ENCODE data around the gene MAP4K4.

MAP4K4 gene

DNA sequence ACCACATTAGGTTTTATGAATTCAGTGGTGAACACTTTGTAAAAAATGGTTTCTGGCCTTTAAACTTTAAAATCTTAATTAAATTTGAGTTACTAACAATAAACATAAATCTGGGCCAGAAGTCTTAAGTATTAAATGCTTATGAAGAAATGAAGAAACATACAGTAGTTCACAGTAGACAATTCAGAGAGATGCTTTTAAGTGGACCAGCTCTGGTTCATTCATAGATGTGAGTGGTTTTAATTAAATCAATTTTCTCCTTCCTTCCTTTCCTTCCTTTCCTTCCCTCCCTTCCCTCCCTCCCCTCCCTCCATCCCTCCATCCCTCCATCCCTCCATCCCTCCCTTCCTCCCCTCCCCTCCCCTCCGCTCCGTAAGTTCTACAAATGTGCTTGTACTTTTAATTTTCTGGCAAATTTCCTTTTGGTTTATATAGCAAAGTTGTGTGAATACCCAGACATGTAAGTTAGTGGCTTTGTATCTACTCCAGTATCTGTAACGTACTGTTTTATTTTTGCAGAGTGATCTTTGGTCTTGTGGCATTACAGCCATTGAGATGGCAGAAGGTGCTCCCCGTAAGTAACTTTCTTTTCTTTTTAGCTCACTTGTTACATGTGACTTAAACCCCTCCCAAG is 136.5 kb downstream of the MAP4K4 start:
- no peak for DNase-seq (ENCODE audit: low read depth in 2 of 2)

DNA sequence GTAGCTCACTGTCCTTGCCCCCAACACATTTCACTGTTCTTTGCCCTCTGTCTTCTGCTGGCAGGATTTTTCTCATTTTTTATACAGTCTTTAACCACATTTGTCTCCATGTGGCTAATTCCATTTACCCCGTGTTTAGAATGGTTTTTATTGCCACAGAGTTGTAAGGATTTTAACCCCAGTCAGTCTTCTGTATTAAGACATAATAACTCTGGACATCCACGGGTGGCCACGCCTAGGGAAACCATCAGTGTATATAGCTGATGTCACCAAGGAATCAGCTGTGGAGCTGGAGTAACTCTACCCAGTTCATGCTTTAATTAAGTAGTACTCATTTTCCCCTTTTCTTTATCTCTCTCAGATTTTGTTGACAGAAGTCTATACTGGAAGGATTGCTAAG is 139.8 kb downstream of the MAP4K4 start:
- no peak for DNase-seq (ENCODE audit: low read depth in 2 of 2)

DNA sequence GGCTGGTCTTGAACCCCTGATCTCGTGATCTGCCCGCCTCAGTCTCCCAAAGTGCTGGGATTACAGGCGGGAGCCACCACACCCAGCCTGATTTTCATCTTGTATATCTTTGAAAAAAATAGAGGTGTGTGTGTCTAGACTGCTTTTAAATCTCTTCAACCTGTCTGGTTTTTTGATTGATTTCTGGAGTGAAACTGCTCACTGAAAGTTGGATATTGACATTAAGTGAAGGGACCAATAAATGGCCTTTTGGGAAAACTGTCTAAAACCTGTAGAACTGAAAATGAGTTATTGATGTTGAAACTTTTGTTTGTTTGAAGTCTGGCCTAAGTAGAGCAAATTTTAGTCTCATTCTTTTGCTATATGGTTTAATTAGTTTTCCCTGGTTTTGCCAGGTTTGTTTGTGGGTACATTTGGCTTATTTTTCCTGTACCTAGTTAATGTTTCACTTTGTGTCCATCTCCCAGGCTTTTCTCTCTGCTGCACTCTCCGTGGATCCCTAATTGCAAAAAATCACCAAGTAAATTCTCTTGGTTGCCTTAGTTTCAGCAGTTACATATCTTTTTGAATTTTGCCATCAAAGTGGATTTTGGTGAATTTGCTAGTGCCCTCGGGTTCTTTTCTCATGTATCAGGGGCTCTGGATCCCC is 144.3 kb downstream of the MAP4K4 start:
- no peak for DNase-seq (ENCODE audit: low read depth in 2 of 2)

DNA sequence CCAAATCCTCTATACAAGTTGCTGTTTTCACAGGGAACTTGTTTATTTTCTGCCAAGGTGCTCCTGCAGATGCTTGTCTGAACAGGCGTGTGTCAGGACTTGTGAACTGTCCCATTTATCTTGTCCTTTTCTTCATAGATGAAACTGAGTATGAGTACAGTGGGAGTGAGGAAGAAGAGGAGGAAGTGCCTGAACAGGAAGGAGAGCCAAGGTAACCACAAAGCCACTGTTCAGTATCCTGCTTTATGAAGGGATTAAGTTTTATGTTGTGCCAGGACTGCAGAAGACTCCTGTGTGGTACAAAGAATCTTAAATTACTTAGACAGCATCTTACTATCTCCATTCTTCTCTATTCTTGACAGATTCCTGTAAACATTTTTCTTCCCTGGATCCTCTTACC is 145.0 kb downstream of the MAP4K4 start:
- DNase-seq (ENCODE audit: low read depth in 2 of 2) = no peak

DNA sequence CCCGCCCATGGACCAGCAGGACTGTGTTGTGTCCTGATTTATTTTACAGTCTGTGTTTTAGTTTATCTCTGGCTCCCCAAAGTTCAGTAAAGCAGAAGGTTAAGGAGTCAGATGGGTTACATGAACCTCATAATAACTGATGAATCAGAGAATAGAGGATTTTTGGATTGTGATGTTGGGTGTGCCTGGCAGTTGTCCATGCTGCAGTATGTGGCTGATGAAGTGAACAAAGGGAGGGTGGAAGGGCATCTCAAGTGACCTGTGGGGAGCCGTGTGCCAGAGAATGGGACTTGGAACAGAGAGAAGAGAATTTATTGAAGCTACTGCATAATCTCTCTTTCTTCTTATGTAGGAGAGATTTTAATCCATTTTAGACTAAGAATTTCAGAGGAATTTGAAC is 145.5 kb downstream of the MAP4K4 start:
- DNase-seq (ENCODE audit: low read depth in 2 of 2) = no peak

DNA sequence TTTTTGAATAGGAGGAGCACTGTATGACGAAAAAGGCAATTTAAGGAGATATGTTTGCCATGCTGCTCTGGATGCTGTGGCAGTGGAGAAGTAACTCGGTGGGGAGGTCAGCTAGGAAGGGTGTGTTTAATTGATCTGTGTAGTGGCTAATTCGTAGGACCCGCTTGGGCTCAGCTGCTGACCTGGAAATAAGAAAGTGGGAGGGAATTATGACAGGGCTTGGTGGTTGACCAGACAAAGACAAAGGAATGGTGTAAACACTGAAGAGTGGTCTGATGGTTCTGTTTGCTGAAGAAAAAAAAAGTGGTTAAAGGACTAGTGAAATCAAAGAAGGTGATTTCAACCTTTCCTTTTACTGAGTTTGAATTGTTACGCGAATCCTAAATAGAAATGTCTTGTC is 146.0 kb downstream of the MAP4K4 start:
- no peak for DNase-seq (ENCODE audit: low read depth in 2 of 2)

DNA sequence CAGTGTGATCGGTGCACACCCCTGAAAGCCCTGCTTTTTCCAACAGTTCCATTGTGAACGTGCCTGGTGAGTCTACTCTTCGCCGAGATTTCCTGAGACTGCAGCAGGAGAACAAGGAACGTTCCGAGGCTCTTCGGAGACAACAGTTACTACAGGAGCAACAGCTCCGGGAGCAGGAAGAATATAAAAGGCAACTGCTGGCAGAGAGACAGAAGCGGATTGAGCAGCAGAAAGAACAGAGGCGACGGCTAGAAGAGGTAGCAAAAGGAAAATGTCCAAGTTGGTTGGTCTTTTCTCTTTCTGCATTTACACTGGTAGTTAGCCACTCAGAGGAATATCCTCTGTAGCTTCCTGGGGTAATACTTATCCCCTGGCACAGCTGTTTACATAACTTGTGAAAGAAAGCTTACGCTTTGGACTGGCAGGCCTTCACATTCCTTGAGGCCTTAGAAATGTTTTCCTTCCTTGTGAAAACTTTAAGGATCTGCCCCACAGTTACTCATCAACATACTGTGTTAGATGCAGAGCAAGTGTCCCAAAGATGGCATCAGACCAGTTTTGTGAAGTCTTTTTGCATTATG is 146.6 kb downstream of the MAP4K4 start:
- DNase-seq (ENCODE audit: low read depth in 2 of 2) = no peak

DNA sequence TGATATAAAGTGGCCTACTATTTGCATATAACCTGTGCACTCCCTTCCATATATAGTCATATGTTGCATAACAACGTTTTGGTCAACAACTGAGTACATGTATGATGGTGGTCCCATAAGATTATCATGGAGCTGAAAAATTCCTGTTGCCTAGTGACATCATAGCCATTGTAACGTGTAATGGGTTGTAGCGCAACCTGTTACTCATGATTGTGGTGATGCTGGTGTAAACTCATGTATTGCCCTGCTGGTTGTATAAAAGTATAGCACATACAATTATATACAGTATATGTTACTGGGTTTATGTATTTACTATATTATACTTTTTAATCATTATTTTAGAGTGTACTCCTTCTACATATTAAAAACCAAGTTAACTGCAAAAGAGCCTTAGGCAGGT is 149.5 kb downstream of the MAP4K4 start:
- DNase-seq (ENCODE audit: low read depth in 2 of 2) = no peak

DNA sequence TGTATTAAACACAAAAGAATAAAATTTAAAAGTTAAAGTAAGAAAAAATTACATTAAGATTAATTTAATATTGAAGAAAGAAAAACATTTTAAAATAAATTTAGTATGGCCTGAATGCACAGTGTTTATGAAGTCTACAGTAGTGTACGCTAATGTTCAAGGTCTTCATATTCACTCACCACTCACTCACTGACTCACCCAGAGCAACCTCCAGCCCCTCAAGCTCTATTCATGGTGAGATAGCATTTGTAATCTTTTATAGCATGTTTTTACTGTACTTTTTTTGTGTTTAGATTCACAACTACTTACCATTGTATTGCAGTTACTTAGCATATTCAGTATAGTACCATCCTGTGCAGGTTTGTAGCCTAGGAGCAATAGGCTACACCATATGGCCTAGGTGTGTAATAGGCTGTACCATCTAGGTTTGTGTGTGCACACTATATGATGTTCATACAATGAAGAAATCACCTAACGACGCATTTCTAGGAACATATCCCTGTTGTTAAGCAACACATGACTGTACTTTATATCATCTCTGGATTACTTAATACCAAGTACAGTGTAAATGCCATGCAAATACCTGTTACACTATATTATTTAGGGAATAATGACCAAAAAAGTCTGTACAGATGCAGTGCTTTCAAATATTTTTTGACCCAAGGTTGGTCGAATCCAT is 150.3 kb downstream of the MAP4K4 start:
- no peak for DNase-seq (ENCODE audit: low read depth in 2 of 2)

DNA sequence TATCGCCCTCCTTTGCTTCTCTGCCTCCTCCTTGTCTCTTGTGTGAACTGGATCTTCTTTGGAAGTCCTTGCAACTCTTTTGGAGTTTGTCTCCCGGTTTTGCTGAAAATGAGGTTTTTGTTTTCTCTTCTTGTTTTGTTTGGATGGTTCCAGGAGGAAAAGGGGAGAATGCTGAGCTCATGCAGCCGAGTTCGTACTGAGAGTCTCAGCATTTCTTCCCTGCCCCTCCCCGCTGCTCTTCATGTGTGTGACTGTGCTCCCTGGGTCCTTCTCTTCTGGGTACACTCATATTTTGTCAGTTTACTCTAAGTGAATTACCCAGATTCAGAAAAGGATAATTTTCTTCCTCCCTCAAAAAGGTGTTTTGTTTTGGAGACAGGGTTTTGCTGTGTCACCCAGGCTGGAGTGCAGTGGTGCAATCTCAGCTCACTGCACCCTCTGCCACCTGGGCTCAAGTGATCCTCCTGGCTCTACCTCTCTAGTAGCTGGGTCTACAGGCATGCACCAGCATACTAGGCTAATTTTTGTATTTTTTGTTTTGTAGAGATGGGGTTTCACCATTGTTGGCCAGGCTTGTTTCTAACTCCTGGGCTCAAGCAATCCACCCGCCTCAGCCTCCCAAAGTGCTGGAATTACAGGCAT is 151.4 kb downstream of the MAP4K4 start:
- no peak for DNase-seq (ENCODE audit: low read depth in 2 of 2)

DNA sequence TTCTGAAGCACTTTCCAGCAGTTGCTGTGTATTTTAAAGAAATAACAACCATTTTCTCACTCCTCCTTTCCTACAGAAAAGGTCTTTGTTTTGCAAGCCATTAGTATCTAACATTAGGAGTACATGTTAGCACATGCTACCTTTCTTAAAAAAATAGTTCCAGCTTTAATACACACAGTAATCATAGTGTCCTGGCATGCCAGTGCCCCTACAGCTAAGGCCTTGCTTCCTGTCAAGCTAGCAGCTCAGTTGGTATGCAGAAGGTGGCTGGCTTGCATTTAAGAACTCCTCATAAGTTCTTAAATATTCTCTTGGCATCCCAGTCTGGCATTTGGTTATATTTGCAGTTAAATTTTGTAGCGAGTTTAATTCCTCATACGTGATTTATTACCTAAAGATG is 152.9 kb downstream of the MAP4K4 start:
- DNase-seq (ENCODE audit: low read depth in 2 of 2) = no peak

DNA sequence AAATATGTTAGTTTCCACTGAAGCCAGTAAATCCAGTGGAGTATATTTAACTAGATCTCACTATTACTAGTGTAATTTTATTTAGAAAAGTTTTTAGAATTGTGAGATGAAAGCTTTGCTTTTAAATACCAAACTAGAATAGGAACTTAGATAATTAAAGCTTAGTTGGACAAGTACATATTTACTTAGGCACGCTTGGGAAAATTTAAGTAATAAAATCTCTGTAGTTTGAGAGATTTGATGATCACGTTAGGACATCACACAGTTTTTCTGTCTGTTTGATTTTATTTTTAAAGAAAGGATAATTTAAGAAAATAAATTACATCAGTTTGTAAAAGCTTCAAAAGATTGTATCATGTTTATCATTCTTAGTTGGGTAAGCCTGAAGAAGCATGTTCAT is 153.5 kb downstream of the MAP4K4 start:
- no peak for DNase-seq (ENCODE audit: low read depth in 2 of 2)

DNA sequence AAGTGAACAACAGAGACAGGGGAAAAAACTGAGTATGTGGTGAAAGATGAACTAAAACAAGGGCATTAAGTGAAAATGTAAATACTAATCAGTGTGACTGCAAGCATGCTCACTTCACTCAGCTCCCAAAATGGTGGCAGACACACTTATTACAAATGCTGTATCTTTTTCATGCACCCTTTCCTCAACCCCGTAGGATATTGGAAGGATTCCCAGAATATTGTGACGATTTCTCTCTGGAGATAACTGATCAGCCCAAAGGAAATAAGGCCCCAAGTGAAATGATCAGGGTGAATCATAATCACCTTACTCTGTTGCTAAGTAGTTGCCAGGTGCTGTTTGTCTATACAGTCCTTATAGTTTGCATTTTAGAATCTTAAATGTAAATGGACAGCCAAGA is 155.3 kb downstream of the MAP4K4 start:
- no peak for DNase-seq (ENCODE audit: low read depth in 2 of 2)

DNA sequence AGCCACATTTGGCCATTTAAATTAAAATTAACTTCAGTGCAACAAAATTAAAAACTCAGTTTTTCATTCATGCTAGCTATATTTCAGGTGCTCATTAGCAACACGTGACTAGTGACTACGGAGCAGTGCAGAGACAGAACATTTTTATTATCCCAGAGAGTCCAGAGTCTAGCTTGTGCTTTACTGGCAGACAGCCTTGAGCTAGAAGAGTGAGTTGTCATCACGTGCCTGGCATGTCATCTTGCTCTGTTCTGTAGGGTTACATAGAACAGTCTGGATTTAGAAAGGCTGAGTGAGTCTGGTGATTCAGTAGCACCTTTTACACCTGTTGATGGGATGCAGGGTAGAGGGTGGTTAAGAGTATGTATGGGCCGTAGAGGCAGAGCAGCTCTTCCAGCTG is 157.4 kb downstream of the MAP4K4 start:
- no peak for DNase-seq (ENCODE audit: low read depth in 2 of 2)

DNA sequence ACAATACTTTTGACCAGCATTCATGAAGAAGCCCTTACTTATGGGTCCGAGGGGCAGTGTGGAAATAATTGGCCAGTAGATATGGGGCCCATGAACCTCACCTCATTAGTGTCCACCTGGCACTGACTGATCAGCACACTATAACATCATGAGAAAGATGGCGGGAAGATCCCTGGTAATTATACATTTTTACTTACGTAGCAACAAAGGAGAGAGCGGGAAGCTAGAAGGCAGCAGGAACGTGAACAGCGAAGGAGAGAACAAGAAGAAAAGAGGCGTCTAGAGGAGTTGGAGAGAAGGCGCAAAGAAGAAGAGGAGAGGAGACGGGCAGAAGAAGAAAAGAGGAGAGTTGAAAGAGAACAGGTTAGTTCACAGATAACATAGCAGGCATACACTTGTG is 158.3 kb downstream of the MAP4K4 start:
- DNase-seq (ENCODE audit: low read depth in 2 of 2) = no peak

DNA sequence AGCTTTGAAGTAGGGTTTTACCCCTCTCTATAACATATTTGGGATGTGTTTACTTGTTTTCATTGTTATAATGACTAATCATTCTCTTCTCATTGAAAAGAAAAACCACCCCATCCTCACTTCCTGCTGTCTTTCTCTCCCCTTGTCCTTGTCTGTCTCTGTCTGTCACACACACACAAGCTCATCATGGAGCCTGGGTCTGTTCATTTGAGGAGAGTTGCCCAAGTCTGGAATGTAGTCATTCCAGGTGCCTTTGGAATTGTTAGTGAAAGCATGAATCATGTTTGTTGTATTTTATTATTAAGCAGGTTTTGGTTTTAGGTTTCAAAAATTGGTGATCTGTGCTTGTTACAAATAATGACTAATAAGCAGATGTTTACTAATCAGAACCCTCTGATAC is 160.7 kb downstream of the MAP4K4 start:
- no peak for DNase-seq (ENCODE audit: low read depth in 2 of 2)

DNA sequence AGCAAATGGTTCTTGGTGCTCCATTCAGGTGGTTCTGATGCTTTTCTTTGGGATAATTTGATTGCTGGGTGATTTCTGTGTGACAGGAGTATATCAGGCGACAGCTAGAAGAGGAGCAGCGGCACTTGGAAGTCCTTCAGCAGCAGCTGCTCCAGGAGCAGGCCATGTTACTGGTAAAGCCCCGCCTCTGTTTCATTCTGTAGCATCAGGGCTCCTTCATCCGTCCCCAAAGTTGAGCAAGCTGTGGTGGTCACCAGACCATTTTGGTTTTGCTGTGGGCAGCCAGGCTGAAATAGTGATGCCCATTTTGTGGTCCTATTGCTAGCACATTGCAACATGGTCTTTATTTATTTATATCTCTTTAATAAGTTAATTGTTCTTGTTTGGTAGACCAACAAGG is 161.4 kb downstream of the MAP4K4 start:
- no peak for DNase-seq (ENCODE audit: low read depth in 2 of 2)

DNA sequence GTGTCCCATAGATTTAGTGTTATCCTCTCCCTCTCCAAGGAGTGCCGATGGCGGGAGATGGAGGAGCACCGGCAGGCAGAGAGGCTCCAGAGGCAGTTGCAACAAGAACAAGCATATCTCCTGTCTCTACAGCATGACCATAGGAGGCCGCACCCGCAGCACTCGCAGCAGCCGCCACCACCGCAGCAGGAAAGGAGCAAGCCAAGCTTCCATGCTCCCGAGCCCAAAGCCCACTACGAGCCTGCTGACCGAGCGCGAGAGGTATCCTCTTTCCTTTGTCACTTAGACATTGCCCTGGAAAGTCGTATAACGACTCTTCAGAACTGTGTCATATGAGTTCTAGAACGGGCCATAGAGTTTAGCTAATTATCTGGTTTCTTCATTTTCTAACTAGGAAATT is 162.1 kb downstream of the MAP4K4 start:
- no peak for DNase-seq (ENCODE audit: low read depth in 2 of 2)

DNA sequence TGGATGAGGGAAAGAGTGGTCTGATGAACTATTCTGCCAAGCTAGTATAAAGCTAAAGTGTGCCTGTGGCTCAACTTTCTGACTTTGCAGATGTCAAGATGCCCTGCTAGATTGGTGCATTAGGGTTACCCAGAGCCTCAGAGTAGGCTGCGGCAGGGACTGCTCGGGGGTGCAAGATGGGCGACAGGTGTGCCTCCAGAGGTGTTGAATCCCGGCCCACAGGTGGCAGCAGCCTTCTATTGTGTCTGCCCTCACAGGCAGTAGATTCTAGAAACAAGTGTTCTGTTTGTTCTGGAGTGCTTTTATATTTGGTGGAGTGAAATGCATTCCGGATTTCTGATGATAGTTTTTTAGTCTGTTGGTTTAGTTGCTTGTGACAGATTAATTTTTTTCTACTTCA is 162.7 kb downstream of the MAP4K4 start:
- DNase-seq (ENCODE audit: low read depth in 2 of 2) = no peak

DNA sequence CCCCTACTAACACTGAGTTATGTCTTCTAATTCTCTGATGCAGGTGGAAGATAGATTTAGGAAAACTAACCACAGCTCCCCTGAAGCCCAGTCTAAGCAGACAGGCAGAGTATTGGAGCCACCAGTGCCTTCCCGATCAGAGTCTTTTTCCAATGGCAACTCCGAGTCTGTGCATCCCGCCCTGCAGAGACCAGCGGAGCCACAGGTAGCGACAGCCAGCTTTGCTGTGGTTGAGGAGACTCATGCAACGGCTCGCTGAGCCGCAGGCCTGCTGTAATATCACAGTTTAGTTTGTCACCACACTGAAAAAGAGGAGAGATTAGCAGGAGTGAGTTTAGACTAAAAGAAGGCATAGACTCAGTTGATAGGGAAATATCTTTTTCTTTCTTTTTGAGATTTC is 163.3 kb downstream of the MAP4K4 start:
- DNase-seq (ENCODE audit: low read depth in 2 of 2) = no peak

DNA sequence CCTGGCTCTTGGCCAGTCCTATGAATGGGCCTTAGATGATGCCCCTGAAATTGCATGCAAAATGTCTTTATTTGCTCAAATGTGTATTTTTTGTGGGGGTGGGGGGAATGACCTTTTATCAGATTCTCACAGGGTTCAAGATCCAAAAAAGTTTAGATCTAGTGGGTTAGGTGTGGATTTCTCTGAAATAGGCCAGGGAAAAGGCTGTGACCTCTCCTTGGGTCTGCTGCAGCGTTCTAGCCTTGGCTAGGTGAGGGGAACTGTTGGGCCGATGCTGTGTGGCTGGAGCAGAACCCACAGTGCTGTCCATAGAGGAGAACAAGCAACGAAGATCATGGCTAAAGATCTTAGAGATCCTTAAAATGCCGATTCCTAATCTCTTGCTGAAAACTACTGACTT is 163.9 kb downstream of the MAP4K4 start:
- no peak for DNase-seq (ENCODE audit: low read depth in 2 of 2)

DNA sequence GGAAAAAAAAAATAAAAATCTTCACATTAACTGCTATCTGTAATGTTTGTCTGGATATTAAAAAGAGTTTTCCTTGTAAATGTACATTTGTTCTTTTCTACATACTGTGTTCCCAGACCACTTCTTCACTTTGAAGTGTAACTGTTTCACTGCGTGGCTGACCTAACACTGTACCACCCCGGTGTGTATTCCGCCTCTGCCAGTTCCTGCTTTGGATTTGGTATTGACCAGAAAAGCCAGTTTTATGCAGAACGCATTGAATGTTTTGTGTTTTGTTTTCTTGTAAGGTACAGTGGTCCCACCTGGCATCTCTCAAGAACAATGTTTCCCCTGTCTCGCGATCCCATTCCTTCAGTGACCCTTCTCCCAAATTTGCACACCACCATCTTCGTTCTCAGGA is 166.0 kb downstream of the MAP4K4 start:
- no peak for DNase-seq (ENCODE audit: low read depth in 2 of 2)

DNA sequence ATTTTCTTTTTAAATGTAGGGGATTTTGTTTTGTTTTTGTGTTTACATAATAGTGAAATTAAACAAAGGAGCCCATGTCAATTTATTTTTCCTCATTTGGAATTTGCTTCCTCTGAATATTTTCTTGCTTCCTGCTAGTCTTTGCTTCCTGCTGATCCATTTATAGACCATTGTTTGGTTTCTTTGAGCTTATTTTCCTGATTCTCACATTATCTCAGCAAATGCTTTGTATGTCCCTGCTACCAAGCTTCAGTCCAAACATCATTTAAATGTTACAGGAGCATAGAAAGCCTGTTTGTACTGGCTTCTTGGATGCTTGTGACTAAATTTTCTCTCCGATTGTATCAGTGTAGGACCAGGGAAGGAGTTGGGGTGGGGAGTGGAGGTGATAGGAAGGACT is 166.9 kb downstream of the MAP4K4 start:
- no peak for DNase-seq (ENCODE audit: low read depth in 2 of 2)
